LHCN-M2 (cell line): ENCODE measurements around the gene PTPRM. TPM values are rescaled to one million over a fixed set of nuclear protein-coding genes. Genes with fewer than 3 reads are reported as not detected.

Experiments used
- DNase-seq: peaks from one replicate; pipeline ENCODE4 v3.0.0-alpha.2; 2012; ENCODE audit warnings: low read depth
- total RNA-seq: library from RNA; depleted of rRNA; stranded (reverse); fragments of >200 nt; gene quantifications from 2 replicates; pipeline ENCODE4 v1.2.3, GENCODE V29; 2014

The PTPRM gene
- total RNA-seq, 1 experiment from 2014 or later: 28.1 TPM

- DNase-seq: no peak
Observed at GRCh38 chr18:7850446-7850845, 283.3 kb downstream of the PTPRM start.

GRCh38 chr18:7855028-7855427 is 287.9 kb downstream of the PTPRM start:
- no peak for DNase-seq

- no peak for DNase-seq
Observed at GRCh38 chr18:7855671-7856070, 288.6 kb downstream of the PTPRM start.

GRCh38 chr18:7856116-7856515 is 289.0 kb downstream of the PTPRM start:
- no peak for DNase-seq

- no peak for DNase-seq
Observed at GRCh38 chr18:7856733-7857132, 289.6 kb downstream of the PTPRM start.

- no peak for DNase-seq
Observed at GRCh38 chr18:7857562-7857961, 290.4 kb downstream of the PTPRM start.

GRCh38 chr18:7859122-7859521 is 292.0 kb downstream of the PTPRM start:
- no peak for DNase-seq

GRCh38 chr18:7870266-7870665 is 303.1 kb downstream of the PTPRM start:
- no peak for DNase-seq

- DNase-seq: peak; percentile 79
Observed at GRCh38 chr18:7870855-7871254, 303.7 kb downstream of the PTPRM start.

GRCh38 chr18:7871560-7872456 is 304.7 kb downstream of the PTPRM start:
- DNase-seq: no peak

GRCh38 chr18:7872569-7872968 is 305.5 kb downstream of the PTPRM start:
- peak; percentile 70 for DNase-seq

- no peak for DNase-seq
Observed at GRCh38 chr18:7873316-7873715, 306.2 kb downstream of the PTPRM start.

- DNase-seq: no peak
Observed at GRCh38 chr18:7876354-7877104, 309.4 kb downstream of the PTPRM start.

GRCh38 chr18:7877609-7878008 is 310.5 kb downstream of the PTPRM start:
- DNase-seq: no peak

GRCh38 chr18:7878265-7879211 is 311.4 kb downstream of the PTPRM start:
- DNase-seq: no peak

- DNase-seq: no peak
Observed at GRCh38 chr18:7879717-7880116, 312.6 kb downstream of the PTPRM start.

- DNase-seq: no peak
Observed at GRCh38 chr18:7885865-7886264, 318.7 kb downstream of the PTPRM start.

- no peak for DNase-seq
Observed at GRCh38 chr18:7886436-7886835, 319.3 kb downstream of the PTPRM start.

- no peak for DNase-seq
Observed at GRCh38 chr18:7889515-7889914, 322.4 kb downstream of the PTPRM start.

- no peak for DNase-seq
Observed at GRCh38 chr18:7890075-7890474, 323.0 kb downstream of the PTPRM start.

GRCh38 chr18:7892556-7892955 is 325.4 kb downstream of the PTPRM start:
- DNase-seq: no peak

- DNase-seq: no peak
Observed at GRCh38 chr18:7894592-7894991, 327.5 kb downstream of the PTPRM start.
